K562 (cell line): Measurements from ENCODE around the gene NOL12. TPM values are rescaled to one million over a fixed set of nuclear protein-coding genes. Genes with fewer than 3 reads are reported as not detected.

Source experiments
- ATF1 ChIP-seq, 2 experiments: fragments of 450-650 bp in 1 of 2; IDR thresholded peaks; 2 replicates each; pipeline ENCODE4 v1.6.1; 2016; ENCODE audit warnings: missing compliant biosample characterization in 1 of 2, missing genetic modification characterization in 1 of 2
- BCOR ChIP-seq: fragments of 450-650 bp; IDR thresholded peaks from 2 replicates; pipeline ENCODE4 v1.6.1; 2016
- CBFA2T2 ChIP-seq: fragments of 450-650 bp; conservative IDR thresholded peaks from 2 replicates; pipeline ENCODE4 v1.6.1; 2017; ENCODE audit warnings: mild to moderate bottlenecking
- CC2D1A ChIP-seq: fragments of 450-650 bp; IDR thresholded peaks from 2 replicates; pipeline ENCODE4 v1.6.1; 2017; ENCODE audit warnings: mild to moderate bottlenecking
- CHD2 ChIP-seq: IDR thresholded peaks from 2 replicates; pipeline ENCODE4 v1.6.1; 2011; ENCODE audit warnings: low read depth, low read length
- E2F3 ChIP-seq: fragments of 250-450 bp; sonication (Bioruptor Pico); IDR thresholded peaks from 2 replicates; pipeline ENCODE4 v1.4.0; 2020; ENCODE audit warnings: mild to moderate bottlenecking
- GTF3C2 ChIP-seq: IDR thresholded peaks from 3 replicates; pipeline ENCODE4 v1.6.1; 2011; ENCODE audit warnings: borderline replicate concordance, mild to moderate bottlenecking, moderate library complexity; ENCODE audit not compliant: insufficient read length; ENCODE audit errors: extremely low read depth
- HDAC8 ChIP-seq: fragments of 450-650 bp; IDR thresholded peaks from 2 replicates; pipeline ENCODE4 v1.6.1; 2016; ENCODE audit warnings: mild to moderate bottlenecking, missing genetic modification characterization, moderate library complexity, missing compliant biosample characterization
- HNRNPL ChIP-seq: fragments of 200-400 bp; formaldehyde crosslinking; IDR thresholded peaks from 2 replicates; pipeline ENCODE4 v1.6.1; 2017; ENCODE audit warnings: low read depth, mild to moderate bottlenecking, low read length
- L3MBTL2 ChIP-seq: fragments of 450-650 bp; IDR thresholded peaks from 2 replicates; pipeline ENCODE4 v1.6.1; 2016; ENCODE audit warnings: mild to moderate bottlenecking, moderate library complexity
- MAFF ChIP-seq: IDR thresholded peaks from 2 replicates; pipeline ENCODE4 v1.6.1; 2012; ENCODE audit warnings: low read length, improper control_type of control experiment
- MCM2 ChIP-seq: fragments of 450-650 bp; IDR thresholded peaks from 2 replicates; pipeline ENCODE4 v1.6.1; 2017; ENCODE audit warnings: low read depth, mild to moderate bottlenecking
- MED1 ChIP-seq: sonication (generic); formaldehyde crosslinking; IDR thresholded peaks from 2 replicates; pipeline ENCODE4 v1.8.1; 2023; ENCODE audit warnings: missing genetic modification reagents, borderline replicate concordance
- MEF2D ChIP-seq: conservative IDR thresholded peaks from 2 replicates; pipeline ENCODE4 v1.6.1; 2016; ENCODE audit warnings: low read depth, missing genetic modification characterization, missing compliant biosample characterization
- MTA3 ChIP-seq: fragments of 450-650 bp; formaldehyde crosslinking; IDR thresholded peaks from 2 replicates; pipeline ENCODE4 v1.6.1; 2017; ENCODE audit warnings: mild to moderate bottlenecking, borderline replicate concordance
- NFE2L1 ChIP-seq: fragments of 450-650 bp; IDR thresholded peaks from 2 replicates; pipeline ENCODE4 v1.6.1; 2016; ENCODE audit warnings: missing genetic modification characterization, low read depth, mild to moderate bottlenecking, missing compliant biosample characterization, moderate library complexity, borderline replicate concordance
- NFIX ChIP-seq: fragments of 250-450 bp; sonication (Bioruptor Pico); IDR thresholded peaks from 2 replicates; pipeline ENCODE4 v1.4.0; 2020; ENCODE audit warnings: low read depth, mild to moderate bottlenecking, moderate library complexity
- NFRKB ChIP-seq: fragments of 450-650 bp; IDR thresholded peaks from 2 replicates; pipeline ENCODE4 v1.6.1; 2016; ENCODE audit warnings: low read depth
- PTRF ChIP-seq: fragments of 450-650 bp; IDR thresholded peaks from 2 replicates; pipeline ENCODE4 v1.6.1; 2016; ENCODE audit warnings: mild to moderate bottlenecking, missing genetic modification characterization, missing compliant biosample characterization
- SUPT5H ChIP-seq: fragments of 450-650 bp; IDR thresholded peaks from 2 replicates; pipeline ENCODE4 v1.6.1; 2016
- TAF7 ChIP-seq: fragments of 450-650 bp; IDR thresholded peaks from 2 replicates; pipeline ENCODE4 v1.6.1; 2016; ENCODE audit warnings: missing genetic modification characterization, missing compliant biosample characterization
- TFE3 ChIP-seq: fragments of 450-650 bp; formaldehyde crosslinking; IDR thresholded peaks from 2 replicates; pipeline ENCODE4 v1.4.0; 2020; ENCODE audit warnings: mild to moderate bottlenecking, mixed read lengths
- WHSC1 ChIP-seq: IDR thresholded peaks from one replicate; pipeline ENCODE4 v1.6.1; 2012; ENCODE audit warnings: low read length, control low read depth, inconsistent platforms
- ZBTB17 ChIP-seq: fragments of 450-650 bp; formaldehyde crosslinking; IDR thresholded peaks from 2 replicates; pipeline ENCODE4 v1.4.0; 2020; ENCODE audit warnings: mild to moderate bottlenecking
- ZKSCAN8 ChIP-seq: fragments of 200-800 bp; sonication (Bioruptor generic); IDR thresholded peaks from 2 replicates; pipeline ENCODE4 v1.6.1; 2016; ENCODE audit warnings: missing genetic modification characterization, missing compliant biosample characterization
- ZNF146 ChIP-seq: IDR thresholded peaks from one replicate; pipeline ENCODE4 v1.6.1; 2018; ENCODE audit warnings: missing compliant biosample characterization; ENCODE audit not compliant: unreplicated experiment
- ZNF3 ChIP-seq: fragments of 250-450 bp; sonication (Bioruptor Pico); IDR thresholded peaks from 2 replicates; pipeline ENCODE4 v1.5.0; 2021; ENCODE audit warnings: mild to moderate bottlenecking, moderate library complexity
- ZNF778 ChIP-seq: fragments of 450-650 bp; formaldehyde crosslinking; IDR thresholded peaks from 2 replicates; pipeline ENCODE4 v1.4.0; 2020; ENCODE audit warnings: mild to moderate bottlenecking, moderate library complexity
- polyA plus RNA-seq, 8 experiments: library from polyadenylated mRNA; depleted of rRNA in 4 of 8; stranded (reverse) in 5 of 8; unstranded in 3 of 8; fragments of >200 nt; fragmentation: Nextera tagmentation in 2 of 8; fragmentation: Illumina TruSeq in 1 of 8; extraction: Ambion mirVana in 2 of 8; extraction: Trizol in 1 of 8; gene quantifications; 2 replicates each; pipeline versions ENCODE4 v1.2.1 to v1.2.3, GENCODE V29; 2011 to 2014; ENCODE audit warnings: inconsistent platforms in 1 of 8, missing spikeins in 1 of 8
- total RNA-seq, 7 experiments: library from RNA; depleted of rRNA in 6 of 7; stranded (reverse); fragments of >200 nt in 6 of 7; fragmentation: Illumina TruSeq in 2 of 7; extraction: Trizol in 2 of 7; gene quantifications; 2 replicates each; pipeline versions ENCODE4 v1.2.1 to v1.2.3, GENCODE V29; 2011 to 2021; ENCODE audit warnings: low replicate concordance in 1 of 7

Gene NOL12
- total and polyA plus RNA-seq, 9 of the 15 experiments (the other 6 are each of a cell fraction or from before 2014, with no cell fraction given), result 2.8 to 40.9 (median 28.5) TPM

- TF ChIP-seq NFE2L1 (tag) (no peak), ZNF778 (no peak), HDAC8 (tag) (no peak), CHD2 (0 out of 2 replicates have a peak, but pooled peaks have one; percentile 13), ZNF146 (no peak), CBFA2T2 (peak; percentile 34; the same call in 1 of the 2 replicates), CC2D1A (no peak), NFRKB (0 out of 2 replicates have a peak, but pooled peaks have one; percentile 30), NFIX (CRISPR knock-in tag) (no peak), BCOR (no peak), MAFF (no peak), TFE3 (CRISPR knock-in tag) (no peak), L3MBTL2 (peak; percentile 81), ZBTB17 (no peak), MCM2 (no peak), SUPT5H (peak; percentile 55), HNRNPL (no peak), ZNF3 (CRISPR knock-in tag) (no peak), MEF2D (no peak), GTF3C2 (no peak), MED1 (CRISPR knock-in tag) (no peak), PTRF (tag) (no peak), E2F3 (CRISPR knock-in tag) (no peak), ATF1 (CRISPR knock-in tag; IDR thresholded peaks at IDR 0.05) (no peak), ATF1 (tag; IDR thresholded peaks at IDR 0.05) (peak; percentile 65), TAF7 (tag) (no peak), WHSC1 (no peak), MTA3 (no peak), ZKSCAN8 (CRISPR knock-in tag) (no peak)
These were observed 9.2 kb upstream of the NOL12 start (continued) for GRCh38 chr22:37676736-37677492.
